HEK293 (cell line): ENCODE data around the gene PRKG2.

Experiments
- CTCF ChIA-PET: fragments of 350-600 bp; formaldehyde crosslinking; extraction: SDS; loops from one replicate; lab custom pipeline; 2021; ENCODE audit warnings: antibody characterized with exemption; lab: Yijun Ruan, JAX
- POLR2A ChIA-PET: fragments of 300-600 bp; formaldehyde crosslinking; extraction: SDS; loops from one replicate; lab custom pipeline; 2020; ENCODE audit warnings: antibody characterized with exemption, inconsistent platforms; lab: Yijun Ruan, JAX
- H3K27ac ChIP-seq: fragments of 200-500 bp; sonication (Bioruptor generic); 2 replicates; pipeline ENCODE4 v1.5.1; 2014; ENCODE audit warnings: low read depth, low read length, control low read depth, inconsistent platforms; ENCODE audit errors: extremely low read depth
- H3K36me3 ChIP-seq, 2 experiments: fragments of 200-500 bp in 1 of 2; sonication (Bioruptor generic) in 1 of 2; 1 replicate in 1 of 2; 2 replicates in 1 of 2; pipeline ENCODE4 v1.5.1; 2014 to 2017; ENCODE audit warnings: inconsistent platforms in 2 of 2, low read length in 2 of 2; ENCODE audit not compliant: control insufficient read depth in 2 of 2, insufficient read depth in 1 of 2
- H3K4me1 ChIP-seq: fragments of 200-500 bp; sonication (Bioruptor generic); 2 replicates; pipeline ENCODE4 v1.5.1; 2014; ENCODE audit warnings: mild to moderate bottlenecking, low read length, inconsistent platforms; ENCODE audit not compliant: control insufficient read depth, insufficient read depth
- H3K4me3 ChIP-seq: 2 replicates; pipeline ENCODE4 v1.5.1; 2011; ENCODE audit warnings: low read depth, mild to moderate bottlenecking, control low read depth, low read length, moderate library complexity
- H3K9me3 ChIP-seq: fragments of 200-500 bp; sonication (Bioruptor generic); 2 replicates; pipeline ENCODE4 v1.5.1; 2014; ENCODE audit warnings: low read depth, low read length, inconsistent platforms; ENCODE audit not compliant: control insufficient read depth, insufficient read depth
- GLI4 ChIP-seq: fragments of 450-650 bp; formaldehyde crosslinking; IDR thresholded peaks from 2 replicates; pipeline ENCODE4 v1.5.1; 2016; ENCODE audit warnings: missing biosample characterization, missing genetic modification characterization
- KLF9 ChIP-seq: fragments of 450-650 bp; formaldehyde crosslinking; IDR thresholded peaks from 2 replicates; pipeline ENCODE4 v1.5.1; 2016; ENCODE audit warnings: missing biosample characterization, missing genetic modification characterization, low read depth
- OSR2 ChIP-seq: fragments of 450-650 bp; formaldehyde crosslinking; IDR thresholded peaks from 2 replicates; pipeline ENCODE4 v1.5.1; 2016; ENCODE audit warnings: missing biosample characterization, missing genetic modification characterization
- SALL2 ChIP-seq: fragments of 450-650 bp; formaldehyde crosslinking; IDR thresholded peaks from 2 replicates; pipeline ENCODE4 v1.5.0; 2017; ENCODE audit warnings: missing biosample characterization, mild to moderate bottlenecking, missing genetic modification characterization, borderline replicate concordance
- SP2 ChIP-seq: fragments of 450-650 bp; formaldehyde crosslinking; IDR thresholded peaks from 2 replicates; pipeline ENCODE4 v1.5.1; 2016; ENCODE audit warnings: missing biosample characterization, missing genetic modification characterization
- ZBTB20 ChIP-seq: fragments of 450-650 bp; formaldehyde crosslinking; IDR thresholded peaks from 2 replicates; pipeline ENCODE4 v1.5.1; 2016; ENCODE audit warnings: missing biosample characterization, missing genetic modification characterization
- ZBTB44 ChIP-seq: fragments of 450-650 bp; IDR thresholded peaks from 2 replicates; pipeline ENCODE4 v1.5.1; 2018; ENCODE audit warnings: missing biosample characterization, mild to moderate bottlenecking, missing genetic modification characterization
- ZEB2 ChIP-seq: fragments of 450-650 bp; formaldehyde crosslinking; IDR thresholded peaks from 2 replicates; pipeline ENCODE4 v1.5.1; 2016; ENCODE audit warnings: missing biosample characterization, missing genetic modification characterization
- ZNF140 ChIP-seq: fragments of 450-650 bp; formaldehyde crosslinking; IDR thresholded peaks from 2 replicates; pipeline ENCODE4 v1.5.1; 2016; ENCODE audit warnings: missing biosample characterization, missing genetic modification characterization
- ZNF148 ChIP-seq: fragments of 450-650 bp; formaldehyde crosslinking; IDR thresholded peaks from 2 replicates; pipeline ENCODE4 v1.5.0; 2017; ENCODE audit warnings: missing biosample characterization, missing genetic modification characterization, borderline replicate concordance
- ZNF157 ChIP-seq: fragments of 450-650 bp; formaldehyde crosslinking; IDR thresholded peaks from 2 replicates; pipeline ENCODE4 v1.5.1; 2016; ENCODE audit warnings: missing biosample characterization, missing genetic modification characterization
- ZNF335 ChIP-seq: fragments of 450-650 bp; formaldehyde crosslinking; conservative IDR thresholded peaks from 2 replicates; pipeline ENCODE4 v1.5.1; 2016; ENCODE audit warnings: missing biosample characterization, missing genetic modification characterization
- ZNF350 ChIP-seq: fragments of 450-650 bp; formaldehyde crosslinking; IDR thresholded peaks from 2 replicates; pipeline ENCODE4 v1.5.0; 2017; ENCODE audit warnings: missing biosample characterization, mild to moderate bottlenecking, missing genetic modification characterization
- ZNF37A ChIP-seq: fragments of 450-650 bp; IDR thresholded peaks from 2 replicates; pipeline ENCODE4 v1.5.1; 2018; ENCODE audit warnings: missing biosample characterization, missing genetic modification characterization
- ZNF398 ChIP-seq: fragments of 450-650 bp; formaldehyde crosslinking; IDR thresholded peaks from 2 replicates; pipeline ENCODE4 v1.5.1; 2017; ENCODE audit warnings: missing biosample characterization, missing genetic modification characterization
- ZNF423 ChIP-seq: fragments of 450-650 bp; formaldehyde crosslinking; IDR thresholded peaks from 2 replicates; pipeline ENCODE4 v1.5.1; 2016; ENCODE audit warnings: missing biosample characterization, missing genetic modification characterization
- ZNF449 ChIP-seq: fragments of 450-650 bp; formaldehyde crosslinking; IDR thresholded peaks from 2 replicates; pipeline ENCODE4 v1.5.1; 2017; ENCODE audit warnings: missing biosample characterization, mild to moderate bottlenecking, missing genetic modification characterization, moderate library complexity
- ZNF473 ChIP-seq: fragments of 450-650 bp; formaldehyde crosslinking; IDR thresholded peaks from 2 replicates; pipeline ENCODE4 v1.5.1; 2017; ENCODE audit warnings: missing biosample characterization, missing genetic modification characterization
- ZNF521 ChIP-seq: fragments of 450-650 bp; formaldehyde crosslinking; IDR thresholded peaks from 2 replicates; pipeline ENCODE4 v1.5.1; 2017; ENCODE audit warnings: missing biosample characterization, mild to moderate bottlenecking, missing genetic modification characterization
- ZNF558 ChIP-seq: fragments of 450-650 bp; formaldehyde crosslinking; IDR thresholded peaks from 2 replicates; pipeline ENCODE4 v1.5.1; 2016; ENCODE audit warnings: missing biosample characterization, missing genetic modification characterization
- ZNF610 ChIP-seq: fragments of 450-650 bp; formaldehyde crosslinking; IDR thresholded peaks from 2 replicates; pipeline ENCODE4 v1.5.1; 2016; ENCODE audit warnings: missing biosample characterization, missing genetic modification characterization, borderline replicate concordance
- ZNF624 ChIP-seq: fragments of 450-650 bp; formaldehyde crosslinking; IDR thresholded peaks from 2 replicates; pipeline ENCODE4 v1.5.1; 2017; ENCODE audit warnings: missing biosample characterization, missing genetic modification characterization
- ZNF654 ChIP-seq: fragments of 450-650 bp; formaldehyde crosslinking; IDR thresholded peaks from 2 replicates; pipeline ENCODE4 v1.5.1; 2016; ENCODE audit warnings: low read depth, missing biosample characterization, missing genetic modification characterization
- ZNF704 ChIP-seq: fragments of 450-650 bp; formaldehyde crosslinking; IDR thresholded peaks from 2 replicates; pipeline ENCODE4 v1.5.1; 2016; ENCODE audit warnings: missing biosample characterization, missing genetic modification characterization
- ZNF76 ChIP-seq: fragments of 450-650 bp; formaldehyde crosslinking; IDR thresholded peaks from 2 replicates; pipeline ENCODE4; 2016; ENCODE audit warnings: low read depth, missing biosample characterization, missing genetic modification characterization, borderline replicate concordance
- ZNF837 ChIP-seq: fragments of 450-650 bp; formaldehyde crosslinking; IDR thresholded peaks from 2 replicates; pipeline ENCODE4 v1.5.1; 2016; ENCODE audit warnings: missing biosample characterization, missing genetic modification characterization

Gene PRKG2

GRCh38 chr4:81069706-81070331, 145.2 kb downstream of the PRKG2 start:
- ChIA-PET POLR2A (no interaction called here), CTCF (interaction anchor here (0.7 to 4.3 kb wide), 18 partner anchors 8 to 1199 kb away, joined by 3 to 61 read pairs (median 3); no protein-coding TSS in a partner anchor)
- TF ChIP-seq ZNF624 (tag by site-specific recombination) (no peak), GLI4 (tag by site-specific recombination) (no peak), KLF9 (no peak), ZBTB44 (tag by site-specific recombination) (no peak), ZNF76 (tag by site-specific recombination) (no peak), ZNF350 (tag by site-specific recombination) (no peak), ZNF140 (tag by site-specific recombination) (no peak), ZBTB20 (tag by site-specific recombination) (no peak), ZNF654 (tag by site-specific recombination) (peak; percentile 78), ZNF398 (tag by site-specific recombination) (no peak), ZNF148 (tag by site-specific recombination) (no peak), ZNF37A (tag by site-specific recombination) (no peak), ZNF423 (tag by site-specific recombination) (no peak), ZNF449 (tag by site-specific recombination) (no peak), OSR2 (tag by site-specific recombination) (0 out of 2 replicates have a peak, but pooled peaks have one; percentile 33), SP2 (no peak), SALL2 (tag by site-specific recombination) (no peak)
- no peak overlapping the region for H3K4me3 ChIP-seq
- H3K4me1 ChIP-seq: no peaks in the 10 kb centered on the region
- no peak overlapping the region for H3K27ac ChIP-seq
- H3K9me3 ChIP-seq: no peaks in the 10 kb centered on the region
- H3K36me3 ChIP-seq: no peaks in the 10 kb centered on the region

GRCh38 chr4:81065446-81065845, 149.6 kb downstream of the PRKG2 start:
- no peaks in the 10 kb centered on the region for H3K4me1 ChIP-seq
- TF ChIP-seq ZNF521 (tag by site-specific recombination) (no peak), ZNF704 (tag by site-specific recombination) (no peak), ZNF140 (tag by site-specific recombination) (no peak), ZNF350 (tag by site-specific recombination) (no peak), ZNF157 (no peak), ZNF76 (tag by site-specific recombination) (no peak), ZEB2 (tag by site-specific recombination) (no peak), ZNF335 (tag by site-specific recombination) (no peak), ZNF558 (tag by site-specific recombination) (no peak), ZNF610 (tag by site-specific recombination) (no peak), ZNF473 (tag by site-specific recombination) (no peak), ZNF837 (tag by site-specific recombination) (no peak)
- CTCF ChIA-PET: interaction anchor here (1.0 kb wide), 1 partner anchor 287 kb away, joined by 3 read pairs; no protein-coding TSS in a partner anchor
- POLR2A ChIA-PET: no interaction called here
- H3K4me3 ChIP-seq: no peak overlapping the region
- no peaks in the 10 kb centered on the region for H3K9me3 ChIP-seq
- no peaks in the 10 kb centered on the region for H3K36me3 ChIP-seq
- no peak overlapping the region for H3K27ac ChIP-seq
